NB4 (cell line): ENCODE data around the gene SH3PXD2B.

ENCODE experiments used
- CTCF ChIP-seq: IDR thresholded peaks from one replicate; pipeline ENCODE4 v1.5.1; 2012; ENCODE audit warnings: low read depth, low read length
- MYC ChIP-seq: IDR thresholded peaks from 2 replicates; pipeline ENCODE4 v1.6.1; 2011; ENCODE audit warnings: low read depth, low read length
- POLR2A ChIP-seq: IDR thresholded peaks from 2 replicates; pipeline ENCODE4 v1.6.1; 2011; ENCODE audit warnings: mild to moderate bottlenecking; ENCODE audit not compliant: insufficient read length; ENCODE audit errors: extremely low read depth
- TF ChIP-seq, protein P1 (sequence below): IDR thresholded peaks from 2 replicates; pipeline ENCODE4 v1.6.1; 2011; ENCODE audit warnings: low read depth, low read length

GRCh38 chr5:172411484-172412072 lies 42.7 kb downstream of the SH3PXD2B start:
- no peak for TF ChIP-seq CTCF
- no peak for TF ChIP-seq POLR2A
- TF ChIP-seq MYC = no peak
- TF ChIP-seq, protein P1, sequence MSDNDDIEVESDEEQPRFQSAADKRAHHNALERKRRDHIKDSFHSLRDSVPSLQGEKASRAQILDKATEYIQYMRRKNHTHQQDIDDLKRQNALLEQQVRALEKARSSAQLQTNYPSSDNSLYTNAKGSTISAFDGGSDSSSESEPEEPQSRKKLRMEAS = no peak
